NCI-H510A (cell line): ENCODE results near the gene ZNF512B.
"Not testable (repeated sequence)": the region's sequence is repeated elsewhere in the genome, so short reads cannot be mapped to it uniquely, and the experiment has no call there.

Experiments
- DNase-seq: peaks from one replicate; lab custom pipeline; 2025; lab: John Stamatoyannopoulos, UW

The ZNF512B gene

GRCh38 chr20:63933646-63934045 is 36.1 kb downstream of the ZNF512B start:
- DNase-seq = no peak

DNA sequence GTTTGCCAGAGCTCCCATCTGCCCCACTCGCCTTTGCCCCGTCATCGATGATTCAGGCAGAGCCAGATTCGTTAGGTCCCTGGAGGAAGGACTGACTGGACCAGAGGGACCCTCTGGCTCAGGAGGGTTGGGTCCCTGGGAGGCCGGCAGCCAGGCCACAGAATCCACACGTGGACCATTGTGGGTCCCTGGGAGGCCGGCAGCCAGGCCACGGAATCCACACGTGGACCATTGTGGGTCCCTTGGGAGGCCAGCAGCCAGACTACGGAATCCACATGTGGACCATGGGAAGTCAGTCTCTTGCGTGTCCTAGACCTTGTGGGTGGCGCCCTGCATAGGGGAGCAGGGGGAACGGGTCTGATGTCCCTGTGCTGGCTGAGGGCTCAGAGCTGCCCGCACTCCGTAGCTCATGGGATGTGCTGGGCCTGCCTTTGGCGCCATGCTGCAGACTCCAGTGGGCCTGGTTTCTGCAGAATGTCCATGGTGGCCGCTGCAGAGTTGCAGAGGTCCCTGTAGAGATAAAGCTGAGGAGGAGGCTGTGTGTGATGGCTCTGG is 37.0 kb downstream of the ZNF512B start:
- DNase-seq = no peak

DNA sequence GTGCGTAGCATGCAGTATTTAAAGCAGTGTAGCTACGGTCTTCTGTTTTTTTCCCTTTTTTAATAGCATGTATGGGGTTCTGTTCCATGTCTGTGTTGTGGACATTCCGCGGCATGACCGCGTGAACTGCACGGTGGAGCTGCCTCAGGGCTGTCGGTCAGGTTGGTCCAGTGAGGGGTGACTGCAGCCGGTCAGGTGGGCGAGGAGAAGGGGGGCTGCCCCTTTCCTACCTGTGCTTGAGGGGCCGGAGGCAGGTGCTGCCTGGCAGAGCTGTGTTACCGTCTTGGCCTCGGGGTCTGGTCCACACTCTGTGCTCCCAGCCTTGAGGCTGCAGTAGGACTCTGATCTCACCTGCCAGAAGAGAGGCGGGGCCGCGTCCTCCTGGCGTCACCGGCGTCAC is 38.0 kb downstream of the ZNF512B start:
- no peak for DNase-seq

DNA sequence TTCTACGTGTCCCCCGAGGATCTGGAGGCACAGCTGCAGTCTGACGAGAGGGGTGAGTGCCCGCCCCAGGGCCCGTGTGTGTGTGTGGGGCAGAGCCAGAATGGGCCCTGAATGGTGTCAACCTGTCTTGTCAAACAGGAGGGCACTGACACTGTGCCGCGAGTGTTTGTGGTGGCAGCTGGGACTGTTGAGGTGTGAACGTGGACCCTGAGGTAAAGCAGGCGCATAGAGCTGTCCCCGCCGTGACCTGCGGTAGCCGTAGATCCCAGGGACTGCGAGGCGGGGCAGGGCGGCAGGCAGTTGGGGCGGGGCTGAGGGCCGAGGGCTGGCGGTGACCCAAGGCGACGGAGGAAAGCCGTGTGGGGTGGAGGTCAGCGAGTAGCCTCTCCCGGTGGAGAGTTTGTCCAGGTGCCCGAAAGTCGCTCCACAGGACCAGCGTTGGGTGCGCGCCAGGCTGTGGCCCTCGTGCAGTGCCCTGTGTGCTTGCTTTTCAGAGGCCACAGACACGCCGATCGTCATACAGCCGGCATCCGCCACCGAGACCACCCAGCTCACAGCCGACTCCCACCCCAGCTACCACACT is 38.7 kb downstream of the ZNF512B start:
- DNase-seq = no peak

DNA sequence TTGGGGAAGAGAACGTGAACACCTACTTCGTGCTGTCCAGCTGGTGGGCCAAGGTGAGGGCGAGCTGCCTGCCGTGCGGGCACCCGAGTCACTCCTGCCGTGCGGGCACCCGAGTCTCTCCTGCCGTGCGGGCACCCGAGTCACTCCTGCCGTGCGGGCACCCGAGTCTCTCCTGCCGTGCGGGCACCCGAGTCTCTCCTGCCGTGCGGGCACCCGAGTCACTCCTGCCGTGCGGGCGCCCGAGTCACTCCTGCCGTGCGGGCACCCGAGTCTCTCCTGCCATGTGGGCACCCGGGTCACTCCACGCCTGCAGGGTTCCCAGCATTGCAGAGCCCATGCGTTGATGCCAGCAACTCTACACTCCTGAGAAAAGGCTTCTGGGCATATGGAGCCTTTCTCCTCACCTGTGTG is 40.3 kb downstream of the ZNF512B start:
- DNase-seq = not testable (repeated sequence)

GRCh38 chr20:63929071-63929470 is 40.7 kb downstream of the ZNF512B start:
- DNase-seq = no peak

- DNase-seq = no peak
Measured at GRCh38 chr20:63926298-63926697, 43.4 kb downstream of the ZNF512B start.

- DNase-seq = no peak
Measured at GRCh38 chr20:63924241-63924640, 45.5 kb downstream of the ZNF512B start.

- DNase-seq = no peak
Measured at GRCh38 chr20:63923651-63924050, 46.1 kb downstream of the ZNF512B start.

DNA sequence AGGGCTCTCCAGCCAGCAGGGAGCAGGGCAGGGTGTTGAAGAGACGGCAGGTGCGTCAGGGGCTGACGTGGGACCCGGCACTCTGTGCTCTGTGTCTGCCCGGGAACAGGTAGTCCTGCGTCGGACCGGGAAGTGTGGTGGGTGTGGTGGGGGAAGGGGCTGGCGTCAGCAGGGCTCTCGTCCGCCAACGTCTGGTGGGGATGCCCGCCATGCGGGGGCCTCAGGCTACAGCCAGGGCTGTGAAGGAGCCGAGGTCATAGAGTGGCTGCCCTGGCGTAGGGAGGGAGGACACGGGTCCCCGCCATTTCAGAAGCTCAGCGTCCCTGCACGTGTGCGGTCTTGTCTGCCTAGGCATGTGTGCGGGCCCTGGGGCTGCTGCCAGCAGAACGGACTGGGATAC is 49.5 kb downstream of the ZNF512B start:
- DNase-seq = no peak

DNA sequence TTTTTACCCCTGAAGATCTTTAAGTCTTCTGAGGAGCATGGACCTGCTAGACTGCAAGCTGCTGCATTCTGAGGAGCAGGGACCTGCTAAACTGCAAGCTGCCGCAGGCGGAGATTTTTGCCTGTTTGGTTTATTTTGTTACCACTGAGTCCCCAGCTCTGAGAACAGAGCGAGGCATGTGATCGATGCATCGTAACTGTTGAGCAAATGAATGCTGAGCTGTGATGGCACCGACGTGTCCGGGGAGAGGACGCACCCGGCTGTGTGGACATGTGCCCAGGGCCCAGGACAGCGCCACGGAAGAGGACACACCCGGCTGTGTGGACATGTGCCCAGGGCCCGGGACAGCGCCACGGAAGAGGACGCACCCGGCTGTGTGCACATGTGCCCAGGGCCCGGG is 50.6 kb downstream of the ZNF512B start:
- no peak for DNase-seq

- DNase-seq = no peak
Measured at GRCh38 chr20:63917811-63918210, 51.9 kb downstream of the ZNF512B start.

GRCh38 chr20:63916371-63916939 is 53.3 kb downstream of the ZNF512B start:
- not testable (repeated sequence) for DNase-seq

- no peak for DNase-seq
Measured at GRCh38 chr20:63915471-63915870, 54.3 kb downstream of the ZNF512B start.

GRCh38 chr20:63913768-63914167 is 56.0 kb downstream of the ZNF512B start:
- no peak for DNase-seq

DNA sequence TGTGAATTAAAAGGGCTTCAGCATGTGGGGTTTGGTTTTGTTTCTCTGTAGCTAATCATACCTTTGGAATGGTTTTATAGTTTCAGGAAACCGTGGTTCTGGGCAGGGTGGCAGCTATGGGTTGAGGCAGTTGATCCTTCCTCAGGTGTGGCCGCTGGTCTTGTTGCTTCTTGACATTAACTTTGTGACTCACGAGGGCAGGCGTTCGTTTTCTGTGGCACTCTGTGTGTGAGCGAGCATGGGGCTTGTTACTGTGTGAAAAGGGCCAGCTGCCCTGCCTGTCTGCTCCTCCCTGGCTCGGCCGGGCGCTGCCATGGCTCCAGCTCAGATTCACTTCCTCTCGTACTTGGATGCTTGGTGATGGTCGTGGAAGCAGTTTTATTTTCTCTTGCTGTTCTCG is 58.6 kb downstream of the ZNF512B start:
- no peak for DNase-seq

- no peak for DNase-seq
Measured at GRCh38 chr20:63908008-63908682, 61.6 kb downstream of the ZNF512B start.
